C4-2B (cell line): ENCODE data around the gene RBBP8NL.

Source experiments
- H3K27ac ChIP-seq: fragments of 450-650 bp; 2 replicates; pipeline ENCODE4 v1.5.1; 2017
- ZFX ChIP-seq: fragments of 450-650 bp; IDR thresholded peaks from 2 replicates; pipeline ENCODE4 v1.6.1; 2017
- TF ChIP-seq, protein P1 (sequence below): fragments of 450-650 bp; conservative IDR thresholded peaks from 2 replicates; pipeline ENCODE4 v1.5.1; 2017; ENCODE audit warnings: mild to moderate bottlenecking

RBBP8NL gene

DNA sequence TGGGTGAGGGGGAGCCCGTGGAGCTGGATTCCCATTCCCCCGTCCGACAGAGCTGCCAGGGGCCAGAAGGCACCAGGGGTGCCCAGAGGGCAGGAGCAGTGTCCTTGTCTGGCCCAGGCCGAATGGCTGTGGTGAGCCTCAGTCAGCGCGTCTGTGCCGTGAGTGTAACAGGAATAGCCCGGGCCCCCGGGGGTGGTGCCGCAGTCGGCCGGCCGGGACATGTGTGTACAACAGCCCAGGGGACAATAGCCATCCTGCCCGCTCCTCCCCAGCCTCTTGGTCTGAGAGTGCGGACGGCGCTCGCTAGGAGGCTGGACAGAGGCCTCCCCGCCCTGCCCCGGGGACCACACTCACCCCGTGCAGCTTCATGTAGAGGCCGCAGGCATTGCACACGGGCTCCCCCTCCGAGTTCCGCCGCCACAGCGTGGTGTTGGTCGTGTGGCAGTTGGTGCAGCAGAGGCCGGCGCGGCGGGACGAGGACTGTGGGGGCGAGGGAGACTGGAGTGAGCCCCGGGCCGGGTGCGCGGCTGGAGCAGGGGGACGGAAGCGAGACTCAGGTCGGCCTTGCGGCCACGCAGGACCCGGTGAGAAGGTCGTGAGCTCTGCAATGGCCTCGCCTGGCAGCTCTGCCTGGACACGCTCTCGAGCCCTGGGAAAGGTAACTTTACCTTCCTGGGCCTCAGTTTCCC is 38.9 kb upstream of the RBBP8NL start:
- no peak for TF ChIP-seq ZFX
- TF ChIP-seq, protein P1, sequence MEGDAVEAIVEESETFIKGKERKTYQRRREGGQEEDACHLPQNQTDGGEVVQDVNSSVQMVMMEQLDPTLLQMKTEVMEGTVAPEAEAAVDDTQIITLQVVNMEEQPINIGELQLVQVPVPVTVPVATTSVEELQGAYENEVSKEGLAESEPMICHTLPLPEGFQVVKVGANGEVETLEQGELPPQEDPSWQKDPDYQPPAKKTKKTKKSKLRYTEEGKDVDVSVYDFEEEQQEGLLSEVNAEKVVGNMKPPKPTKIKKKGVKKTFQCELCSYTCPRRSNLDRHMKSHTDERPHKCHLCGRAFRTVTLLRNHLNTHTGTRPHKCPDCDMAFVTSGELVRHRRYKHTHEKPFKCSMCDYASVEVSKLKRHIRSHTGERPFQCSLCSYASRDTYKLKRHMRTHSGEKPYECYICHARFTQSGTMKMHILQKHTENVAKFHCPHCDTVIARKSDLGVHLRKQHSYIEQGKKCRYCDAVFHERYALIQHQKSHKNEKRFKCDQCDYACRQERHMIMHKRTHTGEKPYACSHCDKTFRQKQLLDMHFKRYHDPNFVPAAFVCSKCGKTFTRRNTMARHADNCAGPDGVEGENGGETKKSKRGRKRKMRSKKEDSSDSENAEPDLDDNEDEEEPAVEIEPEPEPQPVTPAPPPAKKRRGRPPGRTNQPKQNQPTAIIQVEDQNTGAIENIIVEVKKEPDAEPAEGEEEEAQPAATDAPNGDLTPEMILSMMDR = no peak

GRCh38 chr20:62464990-62465389 is 37.7 kb upstream of the RBBP8NL start:
- TF ChIP-seq, protein P1 = no peak
- no peak for TF ChIP-seq ZFX
- no peak overlapping the region for H3K27ac ChIP-seq

More for the DNA sequence above, 38.9 kb upstream of the RBBP8NL start:
- no peak overlapping the region for H3K27ac ChIP-seq

DNA sequence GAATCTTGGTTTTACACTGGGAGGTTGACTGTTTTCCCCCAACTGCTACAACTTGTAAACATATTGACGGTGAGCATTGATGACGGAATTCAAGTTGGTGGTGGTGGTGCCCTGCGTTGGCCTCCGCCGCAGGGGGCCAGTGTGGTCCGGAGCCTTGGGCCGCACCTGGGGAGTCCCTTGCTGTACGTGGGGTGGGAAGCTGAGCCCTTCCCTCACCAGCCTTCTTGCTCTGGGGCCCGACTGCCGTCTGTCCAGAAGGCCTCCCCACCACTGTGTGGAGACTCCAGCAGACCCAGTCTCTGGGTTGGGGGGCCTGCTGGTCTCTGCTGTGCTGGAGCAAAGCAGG is 37.1 kb upstream of the RBBP8NL start:
- no peak for TF ChIP-seq ZFX
- TF ChIP-seq, protein P1 = no peak
- H3K27ac ChIP-seq = no peak overlapping the region

- H3K27ac ChIP-seq = no peak overlapping the region
- no peak for TF ChIP-seq ZFX
- TF ChIP-seq, protein P1 = no peak
Observed at GRCh38 chr20:62463651-62464424, 36.5 kb upstream of the RBBP8NL start.

DNA sequence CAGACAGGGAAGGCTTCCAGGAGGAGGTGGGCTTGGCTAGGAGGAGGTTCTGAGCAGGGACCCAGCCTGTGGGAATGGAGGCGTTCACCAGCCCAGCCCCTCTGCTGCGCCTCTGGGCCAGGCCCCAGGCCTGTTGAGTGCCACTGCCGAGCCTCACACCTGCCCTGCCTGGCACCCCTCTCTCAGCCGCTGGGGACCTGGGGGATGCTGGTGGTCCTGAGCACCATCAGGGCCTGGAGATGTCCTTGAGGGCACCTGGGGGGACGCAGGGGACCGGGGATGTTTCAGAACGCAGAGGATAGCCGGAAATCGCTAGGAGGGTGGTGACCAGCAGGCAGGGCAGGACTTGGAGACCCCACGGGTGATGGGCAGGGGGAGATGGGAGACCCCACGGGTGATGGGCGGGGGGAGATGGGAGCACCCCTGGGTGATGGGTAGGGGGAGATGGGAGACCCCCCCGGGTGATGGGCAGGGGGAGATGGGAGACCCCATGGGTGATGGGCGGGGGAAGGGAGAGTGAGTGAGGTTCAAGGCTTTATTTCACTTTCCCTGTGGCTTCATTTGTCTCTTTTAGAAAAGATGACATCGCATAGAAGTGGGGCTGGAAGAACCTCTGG is 35.7 kb upstream of the RBBP8NL start:
- no peak for TF ChIP-seq ZFX
- TF ChIP-seq, protein P1 = no peak
- H3K27ac ChIP-seq = no peak overlapping the region

DNA sequence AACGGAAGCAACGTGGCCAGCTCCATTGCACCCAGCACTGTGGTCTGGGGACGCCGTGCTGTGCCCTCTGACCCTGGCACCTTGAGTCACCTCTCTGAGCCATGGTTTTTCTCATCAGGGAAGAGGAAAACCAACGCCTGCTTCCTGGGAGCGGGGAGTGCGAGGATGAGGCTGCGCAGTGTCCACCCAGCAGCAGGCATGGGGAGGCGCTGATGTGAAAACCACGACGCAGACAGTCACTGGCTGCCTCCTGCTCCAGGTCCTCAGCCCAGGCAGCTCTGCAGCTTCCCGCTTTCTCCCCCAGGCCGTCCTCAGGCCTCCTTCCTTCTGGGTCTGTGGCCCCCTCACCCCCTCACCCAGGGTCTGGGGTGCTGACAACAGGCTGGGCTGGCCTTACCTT is 34.5 kb upstream of the RBBP8NL start:
- TF ChIP-seq, protein P1 = no peak
- no peak for TF ChIP-seq ZFX
- H3K27ac ChIP-seq = no peak overlapping the region

DNA sequence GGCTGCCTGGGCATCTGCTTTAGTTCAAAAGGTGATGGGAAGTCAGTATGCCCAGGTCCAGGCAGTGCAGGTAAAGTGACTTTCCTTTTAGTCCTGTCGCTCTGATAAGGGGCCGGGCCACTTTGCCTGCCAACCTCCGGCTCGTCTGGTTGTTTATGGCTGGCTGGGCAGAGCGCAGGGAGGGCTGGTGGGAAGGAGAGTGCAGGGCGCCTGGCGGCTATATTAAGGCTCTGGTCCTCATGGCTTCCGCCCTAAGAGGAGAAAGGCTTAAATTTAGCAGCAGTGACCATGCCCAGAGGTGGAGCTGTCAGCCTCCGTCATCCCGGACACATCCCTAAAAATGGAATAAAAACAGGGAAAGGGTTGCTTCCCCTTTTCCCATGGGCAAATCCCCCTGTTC is 33.8 kb upstream of the RBBP8NL start:
- TF ChIP-seq ZFX = no peak
- TF ChIP-seq, protein P1 = no peak
- H3K27ac ChIP-seq = no peak overlapping the region
